Spleen (tissue), 7 donors: ENCODE results near the gene SF3B4.

Source experiments
- POLR2A ChIP-seq, 3 donors: fragments of 450-650 bp; IDR thresholded peaks; one replicate each; pipeline ENCODE4 v1.5.1; 2017; ENCODE audit warnings: antibody characterized with exemption in 3 of 3, mild to moderate bottlenecking in 1 of 3
- TF ChIP-seq, protein P1 (sequence below), 11 experiments: fragments of 200-600 bp in 7 of 11; fragments of 450-650 bp in 4 of 11; sonication (generic) in 4 of 11; IDR thresholded peaks in 8 of 11; conservative IDR thresholded peaks in 3 of 11; 1 replicate in 7 of 11; 2 replicates in 4 of 11; pipeline versions ENCODE4 v1.4.0 to v1.8.0; 2016 to 2021; ENCODE audit warnings: antibody characterized with exemption in 11 of 11, inconsistent platforms in 4 of 11, mild to moderate bottlenecking in 1 of 11
- donor health status: DM: no; HTN: no; CAD: no; lungs with moderate emphysema.
- donor health status: DM: no; HTN: no; CAD: no.
- donor health status: DM: no; HTN: no; CAD: no.

DNA sequence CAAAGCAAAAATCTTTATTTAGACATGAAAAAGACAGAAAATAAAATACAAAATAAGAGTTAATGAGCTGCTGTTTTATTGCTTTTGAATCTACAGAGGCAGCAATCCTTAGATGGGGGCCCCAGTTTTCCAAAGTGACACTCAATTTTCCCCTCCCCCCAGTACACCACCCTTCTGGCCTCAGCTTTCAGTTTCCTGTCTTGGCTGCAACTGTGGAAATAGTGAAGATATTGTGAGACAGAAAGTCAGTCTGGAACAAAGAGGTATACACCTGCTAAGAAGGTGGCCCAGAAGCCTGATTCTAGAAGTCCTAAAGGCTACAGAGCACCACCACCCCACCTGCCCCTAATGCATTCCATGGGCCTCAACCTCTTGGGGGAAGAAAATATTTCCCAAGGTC, 10.2 kb upstream of the SF3B4 start:
- TF ChIP-seq, protein P1, sequence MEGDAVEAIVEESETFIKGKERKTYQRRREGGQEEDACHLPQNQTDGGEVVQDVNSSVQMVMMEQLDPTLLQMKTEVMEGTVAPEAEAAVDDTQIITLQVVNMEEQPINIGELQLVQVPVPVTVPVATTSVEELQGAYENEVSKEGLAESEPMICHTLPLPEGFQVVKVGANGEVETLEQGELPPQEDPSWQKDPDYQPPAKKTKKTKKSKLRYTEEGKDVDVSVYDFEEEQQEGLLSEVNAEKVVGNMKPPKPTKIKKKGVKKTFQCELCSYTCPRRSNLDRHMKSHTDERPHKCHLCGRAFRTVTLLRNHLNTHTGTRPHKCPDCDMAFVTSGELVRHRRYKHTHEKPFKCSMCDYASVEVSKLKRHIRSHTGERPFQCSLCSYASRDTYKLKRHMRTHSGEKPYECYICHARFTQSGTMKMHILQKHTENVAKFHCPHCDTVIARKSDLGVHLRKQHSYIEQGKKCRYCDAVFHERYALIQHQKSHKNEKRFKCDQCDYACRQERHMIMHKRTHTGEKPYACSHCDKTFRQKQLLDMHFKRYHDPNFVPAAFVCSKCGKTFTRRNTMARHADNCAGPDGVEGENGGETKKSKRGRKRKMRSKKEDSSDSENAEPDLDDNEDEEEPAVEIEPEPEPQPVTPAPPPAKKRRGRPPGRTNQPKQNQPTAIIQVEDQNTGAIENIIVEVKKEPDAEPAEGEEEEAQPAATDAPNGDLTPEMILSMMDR (IDR thresholded peaks at IDR 0.05 in 8 of 11, conservative IDR thresholded peaks at IDR 0.05 in 3 of 11) = no peak
- TF ChIP-seq POLR2A (IDR thresholded peaks at IDR 0.05) = no peak
